GM18502 (cell line): ENCODE data around the gene VPS37C.

Experiments
- ATAC-seq: cut with Tn5 transposase; IDR thresholded peaks from one replicate; pipeline ENCODE4 v1.9.1; 2021; ENCODE audit warnings: mild to moderate bottlenecking; ENCODE audit not compliant: unreplicated experiment, poor library complexity

VPS37C gene

GRCh38 chr11:61138935-61139334 is 22.3 kb downstream of the VPS37C start:
- ATAC-seq = no peak

- no peak for ATAC-seq
These were observed 26.4 kb downstream of the VPS37C start for GRCh38 chr11:61134801-61135257.

- ATAC-seq = no peak
These were observed 27.1 kb downstream of the VPS37C start for GRCh38 chr11:61133956-61134662.

- ATAC-seq = no peak
These were observed 28.1 kb downstream of the VPS37C start for GRCh38 chr11:61133145-61133544.

GRCh38 chr11:61132646-61133045 is 28.6 kb downstream of the VPS37C start:
- no peak for ATAC-seq

GRCh38 chr11:61131998-61132555 is 29.1 kb downstream of the VPS37C start:
- no peak for ATAC-seq

- no peak for ATAC-seq
These were observed 29.6 kb downstream of the VPS37C start for GRCh38 chr11:61131586-61131985.

GRCh38 chr11:61131186-61131585 is 30.0 kb downstream of the VPS37C start:
- no peak for ATAC-seq

- ATAC-seq = peak; percentile 94
These were observed 31.3 kb downstream of the VPS37C start for GRCh38 chr11:61129639-61130523.

- no peak for ATAC-seq
These were observed 32.1 kb downstream of the VPS37C start for GRCh38 chr11:61128947-61129638.

GRCh38 chr11:61127991-61128390 is 33.2 kb downstream of the VPS37C start:
- no peak for ATAC-seq

GRCh38 chr11:61126256-61126655 is 35.0 kb downstream of the VPS37C start:
- no peak for ATAC-seq

GRCh38 chr11:61125310-61125684 is 35.9 kb downstream of the VPS37C start:
- ATAC-seq = no peak

GRCh38 chr11:61124574-61125309 is 36.5 kb downstream of the VPS37C start:
- ATAC-seq = no peak

- ATAC-seq = no peak
These were observed 37.3 kb downstream of the VPS37C start for GRCh38 chr11:61123775-61124571.

GRCh38 chr11:61122761-61123160 is 38.5 kb downstream of the VPS37C start:
- no peak for ATAC-seq

GRCh38 chr11:61121917-61122316 is 39.3 kb downstream of the VPS37C start:
- ATAC-seq = no peak

- ATAC-seq = no peak
These were observed 39.9 kb downstream of the VPS37C start for GRCh38 chr11:61121192-61121831.
